Ishikawa (cell line): Measurements from ENCODE around the gene SMARCB1.
A peak's percentile ranks its signal among the peaks of the same experiment; 100 is the strongest.

Source experiments
- CEBPB ChIP-seq: IDR thresholded peaks from 2 replicates; pipeline ENCODE4 v1.6.1; 2012
- CREB1 ChIP-seq: IDR thresholded peaks from 2 replicates; pipeline ENCODE4 v1.6.1; 2012; ENCODE audit warnings: low read depth
- EGR1 ChIP-seq: IDR thresholded peaks from 2 replicates; pipeline ENCODE4 v1.6.1; 2012
- EP300 ChIP-seq: IDR thresholded peaks from 2 replicates; pipeline ENCODE4 v1.6.1; 2012; ENCODE audit warnings: borderline replicate concordance
- FOXM1 ChIP-seq: IDR thresholded peaks from 2 replicates; pipeline ENCODE4 v1.6.1; 2012; ENCODE audit warnings: low read depth, borderline replicate concordance
- NFIC ChIP-seq: IDR thresholded peaks from 2 replicates; pipeline ENCODE4 v1.6.1; 2012
- RAD21 ChIP-seq: IDR thresholded peaks from 2 replicates; pipeline ENCODE4 v1.6.1; 2012; ENCODE audit warnings: low read depth
- TAF1 ChIP-seq: IDR thresholded peaks from 2 replicates; pipeline ENCODE4 v1.6.1; 2012; ENCODE audit warnings: low read depth, mild to moderate bottlenecking
- TCF12 ChIP-seq: IDR thresholded peaks from 2 replicates; pipeline ENCODE4 v1.6.1; 2012; ENCODE audit warnings: low read depth
- TEAD4 ChIP-seq: IDR thresholded peaks from 2 replicates; pipeline ENCODE4 v1.6.1; 2012
- YY1 ChIP-seq: IDR thresholded peaks from 2 replicates; pipeline ENCODE4 v1.6.1; 2012; ENCODE audit warnings: low read depth
- ZBTB7A ChIP-seq: IDR thresholded peaks from 2 replicates; pipeline ENCODE4 v1.6.1; 2012; ENCODE audit warnings: low read depth
- TF ChIP-seq, protein P1 (sequence below): IDR thresholded peaks from 2 replicates; pipeline ENCODE4 v1.6.1; 2012
- TF ChIP-seq, protein P2 (sequence below): IDR thresholded peaks from 2 replicates; pipeline ENCODE4 v1.6.1; 2012; ENCODE audit warnings: low read depth, mild to moderate bottlenecking
- TF ChIP-seq, protein P3 (sequence below): IDR thresholded peaks from 2 replicates; pipeline ENCODE4 v1.6.1; 2012

Gene SMARCB1

DNA sequence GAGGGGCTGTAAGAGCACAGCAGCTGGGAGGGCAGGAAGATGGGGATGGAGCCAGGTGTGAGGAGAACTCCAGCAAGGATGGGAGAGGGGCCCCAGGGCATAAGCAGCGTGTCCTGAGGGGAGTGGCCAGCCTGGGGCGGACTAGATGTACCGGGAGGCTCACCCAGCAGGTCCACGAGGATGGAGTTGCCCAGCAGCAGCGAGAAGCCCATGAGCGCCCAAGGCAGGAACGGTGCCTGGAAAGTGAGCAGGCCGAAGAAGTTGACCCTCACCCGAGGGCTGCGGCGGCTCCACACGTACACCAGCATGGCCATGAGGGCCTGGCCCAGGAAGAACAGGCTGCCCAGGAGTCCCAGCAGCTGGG, 50.7 kb downstream of the SMARCB1 start:
- TF ChIP-seq, protein P1, sequence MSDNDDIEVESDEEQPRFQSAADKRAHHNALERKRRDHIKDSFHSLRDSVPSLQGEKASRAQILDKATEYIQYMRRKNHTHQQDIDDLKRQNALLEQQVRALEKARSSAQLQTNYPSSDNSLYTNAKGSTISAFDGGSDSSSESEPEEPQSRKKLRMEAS = no peak
- TF ChIP-seq, protein P2, sequence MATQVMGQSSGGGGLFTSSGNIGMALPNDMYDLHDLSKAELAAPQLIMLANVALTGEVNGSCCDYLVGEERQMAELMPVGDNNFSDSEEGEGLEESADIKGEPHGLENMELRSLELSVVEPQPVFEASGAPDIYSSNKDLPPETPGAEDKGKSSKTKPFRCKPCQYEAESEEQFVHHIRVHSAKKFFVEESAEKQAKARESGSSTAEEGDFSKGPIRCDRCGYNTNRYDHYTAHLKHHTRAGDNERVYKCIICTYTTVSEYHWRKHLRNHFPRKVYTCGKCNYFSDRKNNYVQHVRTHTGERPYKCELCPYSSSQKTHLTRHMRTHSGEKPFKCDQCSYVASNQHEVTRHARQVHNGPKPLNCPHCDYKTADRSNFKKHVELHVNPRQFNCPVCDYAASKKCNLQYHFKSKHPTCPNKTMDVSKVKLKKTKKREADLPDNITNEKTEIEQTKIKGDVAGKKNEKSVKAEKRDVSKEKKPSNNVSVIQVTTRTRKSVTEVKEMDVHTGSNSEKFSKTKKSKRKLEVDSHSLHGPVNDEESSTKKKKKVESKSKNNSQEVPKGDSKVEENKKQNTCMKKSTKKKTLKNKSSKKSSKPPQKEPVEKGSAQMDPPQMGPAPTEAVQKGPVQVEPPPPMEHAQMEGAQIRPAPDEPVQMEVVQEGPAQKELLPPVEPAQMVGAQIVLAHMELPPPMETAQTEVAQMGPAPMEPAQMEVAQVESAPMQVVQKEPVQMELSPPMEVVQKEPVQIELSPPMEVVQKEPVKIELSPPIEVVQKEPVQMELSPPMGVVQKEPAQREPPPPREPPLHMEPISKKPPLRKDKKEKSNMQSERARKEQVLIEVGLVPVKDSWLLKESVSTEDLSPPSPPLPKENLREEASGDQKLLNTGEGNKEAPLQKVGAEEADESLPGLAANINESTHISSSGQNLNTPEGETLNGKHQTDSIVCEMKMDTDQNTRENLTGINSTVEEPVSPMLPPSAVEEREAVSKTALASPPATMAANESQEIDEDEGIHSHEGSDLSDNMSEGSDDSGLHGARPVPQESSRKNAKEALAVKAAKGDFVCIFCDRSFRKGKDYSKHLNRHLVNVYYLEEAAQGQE = no peak
- no peak for TF ChIP-seq RAD21
- TF ChIP-seq ZBTB7A = no peak
- no peak for TF ChIP-seq EP300
- TF ChIP-seq TCF12 = no peak
- no peak for TF ChIP-seq CEBPB
- TF ChIP-seq NFIC = no peak
- no peak for TF ChIP-seq EGR1
- no peak for TF ChIP-seq TEAD4
- TF ChIP-seq YY1 = no peak
- TF ChIP-seq, protein P3, sequence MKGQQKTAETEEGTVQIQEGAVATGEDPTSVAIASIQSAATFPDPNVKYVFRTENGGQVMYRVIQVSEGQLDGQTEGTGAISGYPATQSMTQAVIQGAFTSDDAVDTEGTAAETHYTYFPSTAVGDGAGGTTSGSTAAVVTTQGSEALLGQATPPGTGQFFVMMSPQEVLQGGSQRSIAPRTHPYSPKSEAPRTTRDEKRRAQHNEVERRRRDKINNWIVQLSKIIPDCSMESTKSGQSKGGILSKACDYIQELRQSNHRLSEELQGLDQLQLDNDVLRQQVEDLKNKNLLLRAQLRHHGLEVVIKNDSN = no peak
- TF ChIP-seq TAF1 = no peak
- TF ChIP-seq FOXM1 = no peak
- no peak for TF ChIP-seq CREB1

DNA sequence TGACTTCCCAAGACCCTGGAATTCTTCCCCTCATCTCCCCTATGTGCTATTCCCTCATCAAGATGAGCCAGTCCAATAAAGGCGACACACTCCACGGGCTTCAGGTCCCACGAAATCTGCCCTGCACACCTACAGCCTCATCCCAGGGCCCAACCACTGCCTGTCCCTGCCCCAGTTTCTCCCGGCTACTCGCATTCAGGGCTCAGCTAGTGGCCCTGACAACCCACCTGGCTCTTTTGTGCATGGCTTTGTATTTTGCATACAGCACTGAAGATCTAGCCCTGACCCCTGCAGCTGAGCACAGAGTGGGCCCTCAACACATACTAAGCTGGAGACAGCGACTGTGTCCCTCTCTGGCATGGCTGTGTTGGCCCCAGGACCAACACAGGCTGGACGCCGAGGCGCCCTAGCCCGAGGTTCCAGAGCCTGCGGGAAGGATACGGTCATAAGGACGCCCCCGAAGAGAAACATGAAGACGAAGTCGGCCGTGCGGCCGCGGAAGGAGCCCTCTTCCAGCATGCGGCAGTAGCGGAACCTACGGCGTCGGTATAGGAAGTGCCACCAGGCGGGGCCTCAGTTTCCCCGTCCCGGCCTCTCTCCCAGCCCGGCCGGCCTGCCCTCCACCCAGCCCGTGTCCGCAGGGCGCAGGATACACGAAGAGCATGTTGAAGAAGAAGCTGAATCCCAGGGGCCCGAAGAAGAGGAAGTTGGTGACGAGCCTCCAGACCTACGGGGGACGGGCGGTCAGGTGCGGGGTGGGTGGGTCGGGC, 51.3 kb downstream of the SMARCB1 start:
- TF ChIP-seq CEBPB (no peak), EGR1 (no peak), NFIC (no peak), CREB1 (no peak)
- TF ChIP-seq, protein P2 = no peak
- TF ChIP-seq, protein P3 = no peak

DNA sequence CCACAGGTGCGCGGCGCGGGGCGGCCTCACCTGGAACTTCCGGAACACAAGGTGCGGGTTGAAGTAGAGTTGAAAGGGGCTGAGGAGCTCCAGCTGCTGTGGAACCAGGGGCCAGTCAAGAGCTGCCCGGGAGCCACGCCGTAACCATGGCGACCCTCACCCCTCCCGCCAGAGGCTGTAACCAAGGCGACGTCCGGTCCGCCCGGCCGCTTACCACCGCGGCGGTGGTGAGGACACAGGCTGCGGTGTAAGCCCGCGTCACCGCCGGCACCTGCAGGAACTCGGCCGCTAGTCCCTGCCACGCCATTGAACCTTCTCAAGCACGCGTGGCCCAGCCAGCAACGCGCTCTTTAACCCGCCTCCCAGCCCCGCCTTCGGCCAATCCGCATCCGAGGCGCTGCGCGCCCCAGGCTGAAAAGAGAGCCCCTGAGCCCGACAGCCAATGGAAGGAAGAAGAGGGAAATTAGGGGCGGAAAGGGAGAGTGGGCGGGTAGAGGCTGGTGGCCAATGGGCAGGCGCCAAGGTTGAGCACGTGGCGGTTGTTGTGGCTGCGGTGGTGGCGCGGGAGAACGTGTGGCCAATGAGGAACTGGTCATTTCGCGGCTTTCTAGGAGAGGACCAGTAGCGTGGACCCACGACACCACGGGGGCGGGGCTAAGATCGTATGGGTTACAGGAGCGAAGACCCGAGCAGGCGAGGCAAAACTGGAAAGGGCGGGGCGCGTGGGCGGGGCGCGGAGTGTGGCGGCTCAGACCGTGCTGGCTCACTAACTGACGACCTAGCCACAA, 52.1 kb downstream of the SMARCB1 start, which contains the start of gene DERL3:
DERL3 (minus strand) TSS at position 326 of the 788 bp plus-strand sequence; CDS start at position 307, 19 bp downstream.
- no peak for TF ChIP-seq FOXM1
- TF ChIP-seq, protein P1 = peak; percentile 100
- TF ChIP-seq CREB1 = peak; percentile 70
- peak; percentile 70 for TF ChIP-seq EGR1
- no peak for TF ChIP-seq CEBPB
- peak; percentile 13; the same call in 1 of the 2 replicates for TF ChIP-seq TCF12
- TF ChIP-seq, protein P3 = peak; percentile 93

DNA sequence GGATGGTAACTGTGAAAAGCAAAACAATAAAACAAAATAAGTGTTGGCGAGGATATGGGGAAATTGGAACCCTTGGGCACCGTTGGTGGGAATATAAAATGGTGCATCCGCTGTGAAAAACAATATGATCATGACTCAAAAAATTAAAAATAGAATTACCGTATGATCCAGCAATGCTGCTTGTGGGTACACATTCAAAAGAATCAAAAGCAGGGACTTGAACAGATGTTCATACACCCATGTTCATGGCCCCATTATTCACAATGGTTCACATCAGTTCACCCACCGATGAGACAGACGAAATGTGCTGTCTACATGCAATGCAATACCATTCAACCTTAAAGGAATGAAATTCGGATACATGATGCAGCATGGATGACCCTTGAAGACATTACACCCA, 53.3 kb downstream of the SMARCB1 start:
- TF ChIP-seq, protein P1 = no peak
- TF ChIP-seq CREB1 (no peak), RAD21 (no peak), EGR1 (no peak), TEAD4 (no peak), TCF12 (no peak), EP300 (no peak), NFIC (no peak)
- TF ChIP-seq, protein P2 = no peak
